Glomerular endothelial cell (primary cell): ENCODE data around the gene CROCC. TPM values are rescaled to one million over a fixed set of nuclear protein-coding genes. Genes with fewer than 3 reads are reported as not detected.
"Not testable (repeated sequence)": the region's sequence is repeated elsewhere in the genome, so short reads cannot be mapped to it uniquely, and the experiment has no call there.

Source experiments
- DNase-seq: peaks from one replicate; pipeline ENCODE4 v3.0.0-alpha.2; 2011; ENCODE audit warnings: low read depth, low spot score; ENCODE audit errors: extremely low read depth
- total RNA-seq: library from RNA; depleted of rRNA; stranded (reverse); fragments of >200 nt; gene quantifications from 2 replicates; pipeline ENCODE4 v1.2.3, GENCODE V29; 2015

Gene CROCC, protein sequence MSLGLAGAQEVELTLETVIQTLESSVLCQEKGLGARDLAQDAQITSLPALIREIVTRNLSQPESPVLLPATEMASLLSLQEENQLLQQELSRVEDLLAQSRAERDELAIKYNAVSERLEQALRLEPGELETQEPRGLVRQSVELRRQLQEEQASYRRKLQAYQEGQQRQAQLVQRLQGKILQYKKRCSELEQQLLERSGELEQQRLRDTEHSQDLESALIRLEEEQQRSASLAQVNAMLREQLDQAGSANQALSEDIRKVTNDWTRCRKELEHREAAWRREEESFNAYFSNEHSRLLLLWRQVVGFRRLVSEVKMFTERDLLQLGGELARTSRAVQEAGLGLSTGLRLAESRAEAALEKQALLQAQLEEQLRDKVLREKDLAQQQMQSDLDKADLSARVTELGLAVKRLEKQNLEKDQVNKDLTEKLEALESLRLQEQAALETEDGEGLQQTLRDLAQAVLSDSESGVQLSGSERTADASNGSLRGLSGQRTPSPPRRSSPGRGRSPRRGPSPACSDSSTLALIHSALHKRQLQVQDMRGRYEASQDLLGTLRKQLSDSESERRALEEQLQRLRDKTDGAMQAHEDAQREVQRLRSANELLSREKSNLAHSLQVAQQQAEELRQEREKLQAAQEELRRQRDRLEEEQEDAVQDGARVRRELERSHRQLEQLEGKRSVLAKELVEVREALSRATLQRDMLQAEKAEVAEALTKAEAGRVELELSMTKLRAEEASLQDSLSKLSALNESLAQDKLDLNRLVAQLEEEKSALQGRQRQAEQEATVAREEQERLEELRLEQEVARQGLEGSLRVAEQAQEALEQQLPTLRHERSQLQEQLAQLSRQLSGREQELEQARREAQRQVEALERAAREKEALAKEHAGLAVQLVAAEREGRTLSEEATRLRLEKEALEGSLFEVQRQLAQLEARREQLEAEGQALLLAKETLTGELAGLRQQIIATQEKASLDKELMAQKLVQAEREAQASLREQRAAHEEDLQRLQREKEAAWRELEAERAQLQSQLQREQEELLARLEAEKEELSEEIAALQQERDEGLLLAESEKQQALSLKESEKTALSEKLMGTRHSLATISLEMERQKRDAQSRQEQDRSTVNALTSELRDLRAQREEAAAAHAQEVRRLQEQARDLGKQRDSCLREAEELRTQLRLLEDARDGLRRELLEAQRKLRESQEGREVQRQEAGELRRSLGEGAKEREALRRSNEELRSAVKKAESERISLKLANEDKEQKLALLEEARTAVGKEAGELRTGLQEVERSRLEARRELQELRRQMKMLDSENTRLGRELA (N-terminal part only)
- total RNA-seq, result 22.9 and 26.7 TPM in 2 replicates

- no peak for DNase-seq
These were observed at the start of gene CROCC for GRCh38 chr1:16921391-16922185. CROCC (plus strand) TSS chr1:16921931; CDS start chr1:16922019, 88 bp downstream.

DNA sequence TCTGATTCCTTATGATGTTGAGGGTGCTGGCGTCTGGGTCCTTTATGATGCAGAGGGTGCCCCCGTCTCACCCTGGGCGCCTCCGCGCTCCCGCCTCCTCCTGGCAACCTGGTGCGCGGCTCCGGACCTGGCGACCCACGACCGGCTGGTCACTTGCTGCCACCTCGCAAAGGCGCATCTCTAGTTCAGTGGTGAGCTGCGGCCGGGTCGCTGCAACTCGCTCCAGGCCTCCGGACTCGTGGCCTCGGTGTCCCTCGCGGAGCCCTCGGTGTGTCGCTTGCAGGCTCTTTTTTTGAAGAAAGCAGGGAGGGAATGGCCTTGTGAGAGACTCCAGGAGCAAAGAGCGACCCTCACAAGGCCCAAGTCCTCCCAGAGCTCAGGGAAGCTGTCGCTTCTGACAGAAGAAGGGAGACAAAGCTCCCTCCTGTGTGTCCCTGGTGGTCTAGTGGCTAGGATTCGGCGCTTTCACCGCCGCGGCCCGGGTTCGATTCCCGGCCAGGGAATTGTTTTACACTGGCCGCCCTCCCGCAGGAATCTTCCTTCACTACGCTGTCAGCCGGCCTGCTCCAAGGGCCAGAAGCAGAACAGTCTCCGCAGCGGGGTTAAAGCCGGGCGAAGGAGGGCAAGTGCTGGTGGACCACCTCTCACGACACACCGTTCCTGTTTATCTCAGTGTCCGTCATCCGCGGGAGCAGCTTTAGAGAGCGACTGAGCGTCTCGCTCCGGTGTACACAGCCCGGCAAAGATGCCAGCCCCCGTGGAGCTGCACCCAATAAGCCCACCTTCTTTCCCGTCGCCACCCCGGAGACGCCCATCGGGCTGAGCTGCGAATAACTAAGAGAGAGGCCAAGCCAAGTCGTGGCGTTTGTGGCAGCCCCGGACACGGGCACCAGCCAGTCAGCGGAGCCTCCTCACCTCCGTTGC lies 49.3 kb upstream of the CROCC start:
- not testable (repeated sequence) for DNase-seq

DNA sequence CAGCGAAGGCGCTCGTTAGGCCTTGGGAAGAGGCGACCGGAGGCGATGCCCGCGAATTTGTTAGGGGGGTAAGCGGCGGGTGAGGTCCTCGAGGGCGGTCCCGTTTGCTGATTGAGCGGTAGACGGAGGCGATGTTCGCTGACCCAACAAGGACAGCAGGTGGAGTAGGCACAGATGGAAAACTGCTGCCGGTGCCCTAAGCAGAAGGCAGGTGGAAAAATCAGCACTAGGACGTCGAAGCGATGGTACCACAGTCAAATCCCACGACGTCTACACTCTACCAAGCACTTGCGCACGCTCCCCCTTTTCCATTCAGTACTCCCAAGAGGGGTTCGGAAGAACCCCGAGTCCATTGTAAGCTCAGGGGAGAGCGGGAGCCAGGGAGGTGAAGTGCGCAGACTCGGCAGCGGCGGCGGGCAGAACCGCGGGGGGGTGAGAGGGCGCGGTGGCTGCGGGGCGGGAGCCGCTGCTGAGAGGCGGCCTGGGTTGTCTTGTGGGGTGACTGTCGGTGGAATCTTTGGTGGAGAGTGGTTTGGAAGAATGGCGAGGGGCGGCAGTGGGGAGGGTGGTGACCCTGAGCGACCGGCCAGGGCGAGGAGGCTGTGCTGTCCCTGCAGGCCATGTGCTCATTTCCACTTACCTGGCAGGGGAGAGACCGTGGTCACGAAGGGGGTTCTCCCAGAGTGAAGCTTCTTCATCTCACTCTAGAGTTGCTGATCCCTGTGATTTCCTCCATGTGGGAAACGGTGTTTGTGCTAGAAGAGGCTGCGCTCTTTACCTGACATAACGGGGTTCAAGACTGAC lies 48.5 kb upstream of the CROCC start:
- not testable (repeated sequence) for DNase-seq

GRCh38 chr1:16874968-16875765 lies 46.6 kb upstream of the CROCC start:
- not testable (repeated sequence) for DNase-seq

GRCh38 chr1:16881742-16882141 lies 40.0 kb upstream of the CROCC start:
- DNase-seq, result not testable (repeated sequence)

DNA sequence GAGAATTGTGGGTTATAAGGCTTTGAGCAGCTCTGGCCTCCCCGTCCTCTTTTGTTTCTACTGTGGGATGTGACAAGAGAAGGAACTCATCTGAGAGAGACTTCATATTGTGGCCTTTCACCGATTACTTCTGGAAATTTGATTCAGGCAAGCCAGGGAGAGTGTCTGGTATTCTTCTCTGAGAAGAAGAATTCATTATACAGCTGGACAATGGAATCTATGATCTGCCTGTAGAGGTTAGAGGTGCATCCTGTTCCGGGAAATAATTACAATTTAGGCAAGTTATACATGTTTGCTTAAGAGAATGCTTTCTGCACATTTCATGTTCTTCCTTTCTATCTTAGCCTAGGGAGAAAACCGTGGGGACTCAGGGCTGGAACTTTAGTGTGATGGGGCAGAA lies 38.7 kb upstream of the CROCC start:
- no peak for DNase-seq

- DNase-seq, result not testable (repeated sequence)
These were observed 37.2 kb upstream of the CROCC start for GRCh38 chr1:16884487-16884886.

DNA sequence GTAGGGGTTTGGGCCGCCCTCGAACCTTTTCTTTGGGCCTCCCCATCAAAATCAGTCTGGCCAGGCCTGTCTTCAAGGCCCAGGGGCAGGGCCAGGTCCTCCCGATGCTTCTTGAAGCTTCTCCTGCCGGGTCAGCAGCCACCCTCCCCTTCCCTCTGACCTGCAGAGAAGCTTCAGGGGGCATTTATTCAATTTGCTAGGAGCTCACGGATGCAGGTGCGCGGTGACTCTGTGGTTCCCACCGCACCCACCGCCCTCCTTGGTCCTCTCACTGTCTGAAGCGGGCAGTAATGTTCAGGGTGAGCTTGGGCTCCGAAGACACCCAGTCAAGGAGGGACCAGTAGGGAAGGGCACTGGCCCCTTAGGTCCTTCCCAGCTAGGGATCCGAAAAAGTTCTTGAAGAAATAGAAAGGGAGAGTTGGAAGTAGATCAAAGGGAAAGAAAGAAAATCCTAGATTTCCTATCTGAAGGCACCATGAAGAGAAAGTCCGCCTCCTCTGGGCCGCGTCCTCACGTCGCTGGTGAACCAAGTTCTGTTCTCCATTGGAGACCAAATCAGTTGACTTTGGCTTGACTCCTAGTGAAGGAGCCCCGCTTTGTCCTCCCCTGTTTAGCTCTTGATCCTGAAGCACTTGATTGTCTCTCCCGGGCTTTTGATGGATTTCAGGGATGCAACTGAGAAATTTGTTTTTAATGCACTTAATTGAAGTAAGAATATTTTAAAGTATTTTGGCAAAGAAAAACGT lies 34.7 kb upstream of the CROCC start:
- no peak for DNase-seq

- no peak for DNase-seq
These were observed 32.6 kb upstream of the CROCC start for GRCh38 chr1:16888860-16889816.

DNA sequence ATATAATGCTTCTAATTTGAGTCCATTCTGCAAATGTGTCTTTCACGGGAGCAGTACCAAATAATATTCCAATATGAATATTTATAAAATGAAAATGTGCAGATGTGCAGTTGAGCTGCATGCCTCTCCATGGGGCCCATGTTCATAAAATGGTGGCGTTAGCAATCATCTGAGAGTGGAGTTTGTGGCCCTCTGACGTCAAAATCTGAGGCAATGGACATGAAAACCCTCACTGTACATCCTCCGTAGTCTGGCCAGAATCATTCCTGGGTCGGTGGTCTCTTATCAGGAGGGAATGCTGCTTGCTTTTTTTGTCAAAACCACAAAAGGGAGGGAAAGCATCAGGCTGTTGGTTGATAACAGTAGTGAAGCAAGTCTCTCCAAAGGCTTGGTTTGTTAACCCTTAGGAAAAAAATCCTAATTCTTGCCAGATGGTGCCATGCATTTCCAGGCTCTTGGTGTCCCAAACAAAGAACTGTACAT lies 31.2 kb upstream of the CROCC start:
- not testable (repeated sequence) for DNase-seq

GRCh38 chr1:16891057-16891456 lies 30.7 kb upstream of the CROCC start:
- not testable (repeated sequence) for DNase-seq

DNA sequence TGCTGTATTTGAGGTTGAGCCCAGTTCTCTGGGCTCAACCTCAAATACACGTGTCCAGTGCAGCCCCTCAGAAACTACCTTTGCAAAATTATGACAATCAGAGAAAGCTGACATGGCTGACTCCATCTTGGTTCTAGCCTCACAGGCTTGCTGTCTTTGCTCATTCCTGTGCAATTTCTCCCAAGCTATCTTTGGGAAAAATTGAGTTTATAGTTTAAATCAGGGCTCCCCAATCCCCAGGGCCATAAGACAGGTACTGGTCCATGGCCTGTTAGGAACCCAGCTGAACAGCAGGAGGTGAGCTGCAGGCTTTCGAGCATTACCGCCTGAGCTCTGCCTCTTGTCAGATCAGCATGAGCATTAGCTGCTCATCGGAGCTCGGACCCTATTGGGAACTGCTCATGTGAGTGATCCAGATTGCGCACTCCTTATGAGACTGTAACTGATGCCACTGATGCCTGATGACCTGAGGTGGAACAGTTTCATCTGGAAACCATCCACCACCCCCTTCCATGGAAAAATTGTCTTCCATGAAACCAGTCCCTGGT lies 28.7 kb upstream of the CROCC start:
- DNase-seq, result not testable (repeated sequence)

GRCh38 chr1:16893796-16894195 lies 27.9 kb upstream of the CROCC start:
- not testable (repeated sequence) for DNase-seq

GRCh38 chr1:16894338-16894737 lies 27.4 kb upstream of the CROCC start:
- DNase-seq, result not testable (repeated sequence)

GRCh38 chr1:16895233-16895597 lies 26.5 kb upstream of the CROCC start:
- DNase-seq, result not testable (repeated sequence)
